ENCODE measurements around the gene PCIF1. TPM values are rescaled to one million over a fixed set of nuclear protein-coding genes. Genes with fewer than 3 reads are reported as not detected.

The PCIF1 gene
- total RNA-seq, 1 donor from 2014 or later: 37.8 TPM

- Mint-ChIP-seq H3K9me3 (ENCODE audit: low read depth) (no peaks in the 10 kb centered on the region), H3K27ac (peak overlapping the region; percentile 77), H3K36me3 (ENCODE audit: insufficient read depth) (peaks cover 4% of the 10 kb centered on the region), H3K4me3 (ENCODE audit: low read depth) (peak overlapping the region; percentile 92), H3K4me1 (ENCODE audit: low read depth) (peaks cover 9% of the 10 kb centered on the region), H3K27me3 (no peaks in the 10 kb centered on the region)
- no peak for DNase-seq (ENCODE audit: low spot score, unreplicated experiment)
- TF ChIP-seq CTCF (IDR thresholded peaks at IDR 0.05; ENCODE audit: unreplicated experiment): peak; percentile 56
Measured at GRCh38 chr20:45969712-45970634, 35.5 kb downstream of the PCIF1 start.

- TF ChIP-seq CTCF (IDR thresholded peaks at IDR 0.05; ENCODE audit: unreplicated experiment): no peak
- no peak for DNase-seq (ENCODE audit: low spot score, unreplicated experiment)
- Mint-ChIP-seq H3K9me3 (ENCODE audit: low read depth) (no peaks in the 10 kb centered on the region), H3K27me3 (peaks cover under 1% of the 10 kb centered on the region), H3K27ac (peak overlapping the region; percentile 77), H3K4me3 (ENCODE audit: low read depth) (peak overlapping the region; percentile 92), H3K36me3 (ENCODE audit: insufficient read depth) (peaks cover 3% of the 10 kb centered on the region), H3K4me1 (ENCODE audit: low read depth) (peaks cover 9% of the 10 kb centered on the region)
Measured at GRCh38 chr20:45970646-45971424, 36.4 kb downstream of the PCIF1 start.

- Mint-ChIP-seq H3K9me3 (ENCODE audit: low read depth) (no peaks in the 10 kb centered on the region), H3K4me1 (ENCODE audit: low read depth) (peaks cover 9% of the 10 kb centered on the region), H3K36me3 (ENCODE audit: insufficient read depth) (peaks cover 2% of the 10 kb centered on the region), H3K27me3 (peaks cover 4% of the 10 kb centered on the region), H3K4me3 (ENCODE audit: low read depth) (peak overlapping the region; percentile 92), H3K27ac (peak overlapping the region; percentile 41)
- no peak for DNase-seq (ENCODE audit: low spot score, unreplicated experiment)
- no peak for TF ChIP-seq CTCF (IDR thresholded peaks at IDR 0.05; ENCODE audit: unreplicated experiment)
Measured at GRCh38 chr20:45971425-45971674, 36.9 kb downstream of the PCIF1 start.

GRCh38 chr20:45971675-45972499 is 37.4 kb downstream of the PCIF1 start, which contains the start of gene ZNF335:
Gene ZNF335 (minus strand): TSS chr20:45972203. CDS start chr20:45971410, 793 bp downstream.
- peaks cover 2% of the 10 kb centered on the region for H3K36me3 Mint-ChIP-seq (ENCODE audit: insufficient read depth)
- H3K27me3 Mint-ChIP-seq: peaks cover 4% of the 10 kb centered on the region

More at GRCh38 chr20:45971675-45972499, 37.4 kb downstream of the PCIF1 start, which contains the start of gene ZNF335:
- DNase-seq (ENCODE audit: low spot score, unreplicated experiment): peak; percentile 92
- Mint-ChIP-seq H3K4me1 (ENCODE audit: low read depth) (peaks cover 9% of the 10 kb centered on the region), H3K4me3 (ENCODE audit: low read depth) (peak within 1 kb of the TSS; percentile 92), H3K9me3 (ENCODE audit: low read depth) (no peaks in the 10 kb centered on the region), H3K27ac (peak within 1 kb of the TSS; percentile 100)
- peak; percentile 17 for TF ChIP-seq CTCF (IDR thresholded peaks at IDR 0.05; ENCODE audit: unreplicated experiment)
